PC-3 (cell line): ENCODE data around the gene MED12L. TPM values are rescaled to one million over a fixed set of nuclear protein-coding genes. Genes with fewer than 3 reads are reported as not detected.
A peak's percentile ranks its signal among the peaks of the same experiment; 100 is the strongest.

Experiments
- ATAC-seq: fragments of 200-7000 bp; cut with Tn5 transposase; 2 replicates; pipeline ENCODE4 v1.9.1; 2020; ENCODE audit warnings: mild to moderate bottlenecking, moderate library complexity
- BruUV-seq: library from RNA; stranded (reverse); fragments of 400-500 nt; replicated peaks from 2 replicates; lab custom pipeline; 2021; lab: Mats Ljungman, UMichigan
- CTCF ChIA-PET: fragments of 300-600 bp; sonication (Branson Sonifier 250); formaldehyde crosslinking; loops from one replicate; lab custom pipeline; 2022; ENCODE audit warnings: antibody characterized with exemption; lab: Charles Lee
- POLR2A ChIA-PET: fragments of 300-600 bp; sonication (Branson Sonifier 250); formaldehyde crosslinking; loops from one replicate; lab custom pipeline; 2022; ENCODE audit warnings: antibody characterized with exemption; ENCODE audit not compliant: unreplicated experiment; lab: Charles Lee
- DNase-seq: peaks from one replicate; pipeline ENCODE4 v3.0.0-alpha.2; 2015
- H2AFZ ChIP-seq: fragments of 300-600 bp; sonication (generic); 2 replicates; pipeline ENCODE4 v1.6.0; 2016; ENCODE audit warnings: antibody characterized with exemption, low read length
- H3F3A ChIP-seq: fragments of 300-600 bp; sonication (generic); one replicate; pipeline ENCODE4 v1.6.0; 2017; ENCODE audit warnings: antibody characterized with exemption, low read length, control low read depth, mild to moderate bottlenecking; ENCODE audit not compliant: unreplicated experiment
- H3K27ac ChIP-seq: fragments of 300-600 bp; sonication (generic); 2 replicates; pipeline ENCODE4 v1.5.1; 2016; ENCODE audit warnings: mild to moderate bottlenecking, low read length
- H3K27me3 ChIP-seq: fragments of 300-600 bp; sonication (generic); 2 replicates; pipeline ENCODE4 v1.6.1; 2016; ENCODE audit warnings: low read length, mixed read lengths
- H3K36me3 ChIP-seq: fragments of 300-600 bp; sonication (generic); 2 replicates; pipeline ENCODE4 v1.6.1; 2016; ENCODE audit warnings: low read depth, mixed run types, low read length, mixed read lengths
- H3K4me1 ChIP-seq: fragments of 300-600 bp; sonication (generic); 2 replicates; pipeline ENCODE4 v1.5.1; 2016; ENCODE audit warnings: low read length; ENCODE audit not compliant: insufficient read depth
- H3K4me2 ChIP-seq: fragments of 300-600 bp; sonication (generic); 2 replicates; pipeline ENCODE4 v1.6.0; 2016; ENCODE audit warnings: low read length
- H3K4me3 ChIP-seq: fragments of 300-600 bp; sonication (generic); 2 replicates; pipeline ENCODE4 v1.5.1; 2016; ENCODE audit warnings: mild to moderate bottlenecking, low read length, mixed read lengths
- H3K79me2 ChIP-seq: fragments of 300-600 bp; sonication (generic); 2 replicates; pipeline ENCODE4 v1.6.1; 2017; ENCODE audit warnings: low read length, mixed read lengths
- H3K9ac ChIP-seq: fragments of 300-600 bp; sonication (generic); 2 replicates; pipeline ENCODE4 v1.6.0; 2016; ENCODE audit warnings: mild to moderate bottlenecking, low read length
- H3K9me2 ChIP-seq: fragments of 300-600 bp; sonication (generic); replicated peaks from 2 replicates; pipeline ENCODE4 v1.6.1; 2016; ENCODE audit warnings: mixed run types, low read length, mixed read lengths
- H3K9me3 ChIP-seq: fragments of 300-600 bp; sonication (generic); 2 replicates; pipeline ENCODE4 v1.6.1; 2016; ENCODE audit warnings: low read length, mixed read lengths
- H4K20me1 ChIP-seq: fragments of 300-600 bp; sonication (generic); 2 replicates; pipeline ENCODE4 v1.6.1; 2016; ENCODE audit warnings: low read length, mixed read lengths
- EZH2 ChIP-seq: fragments of 300-600 bp; sonication (generic); IDR thresholded peaks from one replicate; pipeline ENCODE4 v1.6.1; 2017; ENCODE audit warnings: antibody characterized with exemption, mild to moderate bottlenecking, low read length; ENCODE audit not compliant: unreplicated experiment
- EZH2phosphoT487 ChIP-seq: fragments of 300-600 bp; sonication (generic); IDR thresholded peaks from 2 replicates; pipeline ENCODE4 v1.6.1; 2018; ENCODE audit warnings: mild to moderate bottlenecking, antibody characterized with exemption, low read length, borderline replicate concordance
- intact Hi-C: fragments of 100-400 bp; cut with micrococcal nuclease; formaldehyde crosslinking; loops from 2 replicates; pipeline ENCODE4 v1.9.0; 2023
- total RNA-seq: library from RNA; depleted of rRNA; stranded (reverse); fragments of >200 nt; gene quantifications from 2 replicates; pipeline ENCODE4 v1.2.3, GENCODE V29; 2014
- TF ChIP-seq, protein P1 (sequence below): fragments of 300-600 bp; sonication (generic); conservative IDR thresholded peaks from 2 replicates; pipeline ENCODE4 v1.5.1; 2017; ENCODE audit warnings: antibody characterized with exemption, low read depth, mild to moderate bottlenecking, low read length

Gene MED12L
- total RNA-seq, 1 experiment from 2014 or later = 0.55 TPM

DNA sequence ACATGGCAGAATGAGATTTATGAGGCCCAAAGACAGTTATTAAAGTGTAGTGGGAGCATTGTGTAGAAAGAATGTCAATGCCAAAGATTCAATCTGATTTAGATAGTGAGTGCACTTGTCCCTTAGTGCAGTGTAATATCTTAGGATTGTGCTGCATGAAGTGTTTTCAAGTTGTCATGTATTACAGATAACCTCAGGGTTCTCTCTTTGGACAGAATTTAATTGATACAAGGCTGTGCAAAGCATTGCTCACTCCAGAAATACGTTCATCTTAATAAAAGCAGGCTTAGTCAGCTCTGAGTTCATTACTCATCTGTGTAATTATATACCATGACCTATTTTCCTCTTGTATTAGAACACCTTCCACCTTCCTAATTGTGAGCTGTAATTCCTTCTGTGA, 133.6 kb downstream of the MED12L start:
- H3K9me2 ChIP-seq = no peaks in the 10 kb centered on the region
- H3K27ac ChIP-seq = 0 out of 2 replicates have a peak overlapping the region, but pooled peaks have one; percentile 20
- BruUV-seq = no TSS peak
- peak; percentile 84 for DNase-seq
- no peak overlapping the region for H3K9ac ChIP-seq
- no peaks in the 10 kb centered on the region for H3K36me3 ChIP-seq
- peak overlapping the region; percentile 53; the same call in 1 of the 2 replicates for H3K4me2 ChIP-seq
- H3K4me3 ChIP-seq = no peak overlapping the region
- POLR2A ChIA-PET = no interaction called here
- no peaks in the 10 kb centered on the region for H3K27me3 ChIP-seq
- no peak overlapping the region for H2AFZ ChIP-seq
- no peaks in the 10 kb centered on the region for H3K9me3 ChIP-seq
- CTCF ChIA-PET = interaction anchor here (0.6 to 1.8 kb wide), 3 partner anchors 9 to 310 kb away, joined by 3 to 9 read pairs (median 7); no protein-coding TSS in a partner anchor
- ATAC-seq = peak; percentile 99
- H3F3A ChIP-seq = no peaks in the 10 kb centered on the region
- H3K79me2 ChIP-seq = no peaks in the 10 kb centered on the region
- TF ChIP-seq, protein P1, sequence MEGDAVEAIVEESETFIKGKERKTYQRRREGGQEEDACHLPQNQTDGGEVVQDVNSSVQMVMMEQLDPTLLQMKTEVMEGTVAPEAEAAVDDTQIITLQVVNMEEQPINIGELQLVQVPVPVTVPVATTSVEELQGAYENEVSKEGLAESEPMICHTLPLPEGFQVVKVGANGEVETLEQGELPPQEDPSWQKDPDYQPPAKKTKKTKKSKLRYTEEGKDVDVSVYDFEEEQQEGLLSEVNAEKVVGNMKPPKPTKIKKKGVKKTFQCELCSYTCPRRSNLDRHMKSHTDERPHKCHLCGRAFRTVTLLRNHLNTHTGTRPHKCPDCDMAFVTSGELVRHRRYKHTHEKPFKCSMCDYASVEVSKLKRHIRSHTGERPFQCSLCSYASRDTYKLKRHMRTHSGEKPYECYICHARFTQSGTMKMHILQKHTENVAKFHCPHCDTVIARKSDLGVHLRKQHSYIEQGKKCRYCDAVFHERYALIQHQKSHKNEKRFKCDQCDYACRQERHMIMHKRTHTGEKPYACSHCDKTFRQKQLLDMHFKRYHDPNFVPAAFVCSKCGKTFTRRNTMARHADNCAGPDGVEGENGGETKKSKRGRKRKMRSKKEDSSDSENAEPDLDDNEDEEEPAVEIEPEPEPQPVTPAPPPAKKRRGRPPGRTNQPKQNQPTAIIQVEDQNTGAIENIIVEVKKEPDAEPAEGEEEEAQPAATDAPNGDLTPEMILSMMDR = no peak
- no peak for TF ChIP-seq EZH2
- TF ChIP-seq EZH2phosphoT487 = no peak
- no peaks in the 10 kb centered on the region for H4K20me1 ChIP-seq
- intact Hi-C loops = no loop called here
- H3K4me1 ChIP-seq = peaks cover 12% of the 10 kb centered on the region

GRCh38 chr3:151224268-151224866, 138.9 kb downstream of the MED12L start:
- H2AFZ ChIP-seq = no peak overlapping the region
- TF ChIP-seq, protein P1 = no peak
- TF ChIP-seq EZH2 = no peak
- no peak for TF ChIP-seq EZH2phosphoT487
- no peak overlapping the region for H3K9ac ChIP-seq
- H4K20me1 ChIP-seq = no peaks in the 10 kb centered on the region
- no peak overlapping the region for H3K4me3 ChIP-seq
- ChIA-PET CTCF (no interaction called here), POLR2A (no interaction called here)
- H3K4me1 ChIP-seq = peaks cover 35% of the 10 kb centered on the region
- H3K9me3 ChIP-seq = no peaks in the 10 kb centered on the region
- DNase-seq (no peak), ATAC-seq (no peak)
- H3K27me3 ChIP-seq = no peaks in the 10 kb centered on the region
- intact Hi-C loops = loop anchor here (10.0 kb wide), 1 partner anchor 690 kb away; no protein-coding TSS in a partner anchor
- H3K36me3 ChIP-seq = no peaks in the 10 kb centered on the region
- no peak overlapping the region for H3K27ac ChIP-seq
- no peak overlapping the region for H3K4me2 ChIP-seq
- no peaks in the 10 kb centered on the region for H3F3A ChIP-seq
- H3K79me2 ChIP-seq = no peaks in the 10 kb centered on the region
- no TSS peak for BruUV-seq
- no peaks in the 10 kb centered on the region for H3K9me2 ChIP-seq
